Measurements from ENCODE around the gene DOCK3. TPM values are rescaled to one million over a fixed set of nuclear protein-coding genes. Genes with fewer than 3 reads are reported as not detected.

DOCK3 gene
- total and polyA plus RNA-seq, 2 donors (not counting 3 experiments of a cell fraction or from before 2014, with no cell fraction given), result 0.08 to 0.13 TPM

DNA sequence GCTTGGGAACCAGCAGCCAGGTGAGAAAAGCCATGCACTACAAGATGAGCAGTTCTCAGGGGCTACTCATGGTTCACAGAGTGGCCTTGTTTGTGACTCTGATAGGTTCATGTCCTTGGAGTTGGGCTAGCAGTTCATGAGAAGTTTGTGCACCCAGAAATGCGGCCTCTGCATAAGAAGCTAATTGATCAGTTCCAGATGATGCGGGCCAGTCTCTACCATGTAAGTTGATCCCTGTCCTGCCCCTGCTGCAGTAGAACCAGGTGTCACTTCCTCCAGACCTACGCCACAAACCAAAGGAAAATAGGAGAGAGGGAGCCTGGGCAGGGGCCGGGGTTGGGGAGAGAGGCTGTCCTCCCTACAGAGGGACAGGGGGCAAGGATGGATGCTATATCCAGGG is 683.1 kb downstream of the DOCK3 start:
- no peaks in the 10 kb centered on the region for H3K36me3 ChIP-seq (ENCODE audit: control insufficient read depth in 2 of 2, extremely low read depth in 1 of 2, insufficient read depth in 2 of 2, low read length in 2 of 2)
- H3K79me2 ChIP-seq (ENCODE audit: control insufficient read depth, insufficient read depth, low read length), result no peaks in the 10 kb centered on the region
- DNase-seq (ENCODE audit: low read depth, low spot score), result no peak
- no peak overlapping the region for H3K4me3 ChIP-seq (replicated peaks in 1 of 3; ENCODE audit: insufficient read depth in 1 of 3, low read depth in 1 of 3, low read length in 3 of 3)
- POLR2A ChIA-PET, result no interaction called here
- no peaks in the 10 kb centered on the region for H3K27me3 ChIP-seq (ENCODE audit: control insufficient read depth in 2 of 2, insufficient read depth in 2 of 2, low read length in 2 of 2)
- CTCF ChIA-PET, result interaction anchor here (1.7 kb wide), 1 partner anchor 46 kb away, joined by 4 read pairs; no protein-coding TSS in a partner anchor
- H3K4me1 ChIP-seq (ENCODE audit: control insufficient read depth, extremely low read depth, insufficient read depth, low read length), result no peaks in the 10 kb centered on the region
- H3K9me1 ChIP-seq (replicated peaks; ENCODE audit: control insufficient read depth, extremely low read depth, insufficient read depth, low read length), result no peaks in the 10 kb centered on the region
- no peak overlapping the region for H3K4me2 ChIP-seq (ENCODE audit: insufficient read depth, low read length)
- dilution Hi-C loops (cut with MboI; ENCODE audit: extremely low pct_ligation_motif_present, low sequenced_read_pairs), result no loop called here
- no peaks in the 10 kb centered on the region for H3K9me3 ChIP-seq (replicated peaks; ENCODE audit: control insufficient read depth, insufficient read depth, low read length)
- H3K27ac ChIP-seq (ENCODE audit: insufficient read depth, low read depth, low read length), result no peak overlapping the region
- no peak for FAIRE-seq
- BruUV-seq (replicated peaks), result no TSS peak
- no peak overlapping the region for H2AFZ ChIP-seq (ENCODE audit: low read depth, low read length)
- no peaks in the 10 kb centered on the region for H4K20me1 ChIP-seq (replicated peaks; ENCODE audit: control insufficient read depth, extremely low read depth, insufficient read depth, low read length)
- TF ChIP-seq JUN (IDR thresholded peaks at IDR 0.05; ENCODE audit: borderline replicate concordance, insufficient read depth, insufficient read length, low read depth) (no peak), POLR2AphosphoS5 (IDR thresholded peaks at IDR 0.05; ENCODE audit: insufficient read depth, low read depth, low read length) (no peak), POLR2A (IDR thresholded peaks at IDR 0.05; ENCODE audit: low read depth, low read length) (no peak), MYC (IDR thresholded peaks at IDR 0.05; ENCODE audit: low read depth, low read length) (no peak), FOS (IDR thresholded peaks at IDR 0.05; ENCODE audit: borderline replicate concordance, insufficient read depth, low read length) (no peak), GATA2 (IDR thresholded peaks at IDR 0.05; ENCODE audit: insufficient read depth, insufficient read length, low read depth, low read length) (no peak), EZH2 (IDR thresholded peaks at IDR 0.05; ENCODE audit: borderline replicate concordance, low read depth, low read length, severe bottlenecking) (no peak)
- TF ChIP-seq, protein P1, sequence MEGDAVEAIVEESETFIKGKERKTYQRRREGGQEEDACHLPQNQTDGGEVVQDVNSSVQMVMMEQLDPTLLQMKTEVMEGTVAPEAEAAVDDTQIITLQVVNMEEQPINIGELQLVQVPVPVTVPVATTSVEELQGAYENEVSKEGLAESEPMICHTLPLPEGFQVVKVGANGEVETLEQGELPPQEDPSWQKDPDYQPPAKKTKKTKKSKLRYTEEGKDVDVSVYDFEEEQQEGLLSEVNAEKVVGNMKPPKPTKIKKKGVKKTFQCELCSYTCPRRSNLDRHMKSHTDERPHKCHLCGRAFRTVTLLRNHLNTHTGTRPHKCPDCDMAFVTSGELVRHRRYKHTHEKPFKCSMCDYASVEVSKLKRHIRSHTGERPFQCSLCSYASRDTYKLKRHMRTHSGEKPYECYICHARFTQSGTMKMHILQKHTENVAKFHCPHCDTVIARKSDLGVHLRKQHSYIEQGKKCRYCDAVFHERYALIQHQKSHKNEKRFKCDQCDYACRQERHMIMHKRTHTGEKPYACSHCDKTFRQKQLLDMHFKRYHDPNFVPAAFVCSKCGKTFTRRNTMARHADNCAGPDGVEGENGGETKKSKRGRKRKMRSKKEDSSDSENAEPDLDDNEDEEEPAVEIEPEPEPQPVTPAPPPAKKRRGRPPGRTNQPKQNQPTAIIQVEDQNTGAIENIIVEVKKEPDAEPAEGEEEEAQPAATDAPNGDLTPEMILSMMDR (IDR thresholded peaks at IDR 0.05; ENCODE audit: extremely low read depth in 1 of 2, insufficient read depth in 1 of 2, low read depth in 1 of 2, low read length in 2 of 2), result no peak
- TF ChIP-seq, protein P2, sequence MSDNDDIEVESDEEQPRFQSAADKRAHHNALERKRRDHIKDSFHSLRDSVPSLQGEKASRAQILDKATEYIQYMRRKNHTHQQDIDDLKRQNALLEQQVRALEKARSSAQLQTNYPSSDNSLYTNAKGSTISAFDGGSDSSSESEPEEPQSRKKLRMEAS (IDR thresholded peaks at IDR 0.05; ENCODE audit: insufficient read depth, insufficient read length), result no peak
- intact Hi-C loops (cut with micrococcal nuclease), result no loop called here
- H3K9ac ChIP-seq (replicated peaks; ENCODE audit: extremely low read depth, insufficient read depth, low read length), result no peak overlapping the region

Measured in endothelial cell of umbilical vein (primary cell).